ENCODE data around the gene MAP3K3. TPM values are rescaled to one million over a fixed set of nuclear protein-coding genes. Genes with fewer than 3 reads are reported as not detected.
A peak's percentile ranks its signal among the peaks of the same experiment; 100 is the strongest.

The MAP3K3 gene
- total RNA-seq, 1 donor: 51.0 TPM

DNA sequence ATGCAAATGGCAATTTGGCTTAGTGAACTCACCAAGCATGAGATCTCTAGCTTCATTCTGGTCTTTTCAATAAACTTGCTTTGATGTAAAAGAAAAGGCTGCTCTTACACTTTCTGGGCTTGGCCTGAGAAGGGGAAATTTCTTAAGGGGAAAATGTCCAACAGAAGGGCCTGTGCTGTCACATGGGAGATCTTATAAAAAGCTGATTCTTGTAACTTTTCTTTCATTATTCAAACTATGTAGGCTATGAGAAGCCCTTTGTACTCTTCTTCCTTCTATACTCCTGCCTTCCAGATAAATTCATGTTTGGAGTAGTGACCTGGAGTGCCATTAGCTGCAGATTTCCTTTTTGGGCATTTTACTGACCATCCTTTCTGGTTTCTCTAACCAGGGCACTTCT, 60.8 kb downstream of the MAP3K3 start:
- TF ChIP-seq, protein P1, sequence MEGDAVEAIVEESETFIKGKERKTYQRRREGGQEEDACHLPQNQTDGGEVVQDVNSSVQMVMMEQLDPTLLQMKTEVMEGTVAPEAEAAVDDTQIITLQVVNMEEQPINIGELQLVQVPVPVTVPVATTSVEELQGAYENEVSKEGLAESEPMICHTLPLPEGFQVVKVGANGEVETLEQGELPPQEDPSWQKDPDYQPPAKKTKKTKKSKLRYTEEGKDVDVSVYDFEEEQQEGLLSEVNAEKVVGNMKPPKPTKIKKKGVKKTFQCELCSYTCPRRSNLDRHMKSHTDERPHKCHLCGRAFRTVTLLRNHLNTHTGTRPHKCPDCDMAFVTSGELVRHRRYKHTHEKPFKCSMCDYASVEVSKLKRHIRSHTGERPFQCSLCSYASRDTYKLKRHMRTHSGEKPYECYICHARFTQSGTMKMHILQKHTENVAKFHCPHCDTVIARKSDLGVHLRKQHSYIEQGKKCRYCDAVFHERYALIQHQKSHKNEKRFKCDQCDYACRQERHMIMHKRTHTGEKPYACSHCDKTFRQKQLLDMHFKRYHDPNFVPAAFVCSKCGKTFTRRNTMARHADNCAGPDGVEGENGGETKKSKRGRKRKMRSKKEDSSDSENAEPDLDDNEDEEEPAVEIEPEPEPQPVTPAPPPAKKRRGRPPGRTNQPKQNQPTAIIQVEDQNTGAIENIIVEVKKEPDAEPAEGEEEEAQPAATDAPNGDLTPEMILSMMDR (IDR thresholded peaks at IDR 0.05; ENCODE audit: extremely low read depth, low read depth, low read length): no peak
- no peaks in the 10 kb centered on the region for H3K9me3 ChIP-seq (ENCODE audit: low read depth, low read length)
- H3K4me2 ChIP-seq (ENCODE audit: insufficient read depth, low read length): no peak overlapping the region

DNA sequence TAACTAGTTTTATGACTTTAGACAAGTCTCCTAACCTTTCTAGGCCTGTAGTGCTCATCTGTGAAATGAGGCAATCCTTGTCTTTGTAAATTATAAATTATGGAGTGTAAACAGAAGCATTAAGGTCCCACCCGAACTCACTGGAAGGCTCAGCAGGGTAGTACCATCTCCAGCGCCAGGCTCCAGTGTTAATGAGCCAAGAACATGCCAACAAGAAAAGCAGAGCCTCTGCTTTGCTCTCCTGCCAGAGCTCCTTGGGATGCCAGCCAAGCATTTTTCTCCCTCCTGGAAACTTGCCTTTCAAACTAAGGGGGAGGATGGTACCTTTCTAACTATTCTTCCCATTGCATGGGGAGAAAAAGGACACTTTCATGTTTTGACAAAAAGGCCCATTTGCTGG, 62.8 kb downstream of the MAP3K3 start:
- TF ChIP-seq, protein P1 (IDR thresholded peaks at IDR 0.05; ENCODE audit: extremely low read depth, low read depth, low read length): no peak
- Histone ChIP-seq H3K27me3 (ENCODE audit: insufficient read depth, low read length) (no peaks in the 10 kb centered on the region), H3K4me2 (ENCODE audit: insufficient read depth, low read length) (no peak overlapping the region), H3K4me1 (ENCODE audit: insufficient read depth, low read length) (no peaks in the 10 kb centered on the region), H3K27ac (ENCODE audit: low read depth, low read length) (no peak overlapping the region), H4K20me1 (ENCODE audit: insufficient read depth, low read length) (peaks cover 2% of the 10 kb centered on the region), H2AFZ (ENCODE audit: low read length) (no peak overlapping the region), H3K36me3 (ENCODE audit: insufficient read depth, low read length) (peaks cover 50% of the 10 kb centered on the region), H3K4me3 (ENCODE audit: insufficient read depth, low read length) (no peak overlapping the region), H3K79me2 (ENCODE audit: insufficient read depth, low read length) (no peaks in the 10 kb centered on the region), H3K9me3 (ENCODE audit: low read depth, low read length) (no peaks in the 10 kb centered on the region)
- peak; percentile 29 for DNase-seq (ENCODE audit: insufficient read length, low spot score, missing footprints)

More for the DNA sequence above, 60.8 kb downstream of the MAP3K3 start:
- peaks cover 37% of the 10 kb centered on the region for H3K36me3 ChIP-seq (ENCODE audit: insufficient read depth, low read length)
- no peaks in the 10 kb centered on the region for H3K4me1 ChIP-seq (ENCODE audit: insufficient read depth, low read length)
- H3K4me3 ChIP-seq (ENCODE audit: insufficient read depth, low read length): no peak overlapping the region
- DNase-seq (ENCODE audit: insufficient read length, low spot score, missing footprints): no peak
- H2AFZ ChIP-seq (ENCODE audit: low read length): no peak overlapping the region
- no peak overlapping the region for H3K27ac ChIP-seq (ENCODE audit: low read depth, low read length)
- H3K27me3 ChIP-seq (ENCODE audit: insufficient read depth, low read length): no peaks in the 10 kb centered on the region
- peaks cover 2% of the 10 kb centered on the region for H4K20me1 ChIP-seq (ENCODE audit: insufficient read depth, low read length)
- H3K79me2 ChIP-seq (ENCODE audit: insufficient read depth, low read length): no peaks in the 10 kb centered on the region

DNA sequence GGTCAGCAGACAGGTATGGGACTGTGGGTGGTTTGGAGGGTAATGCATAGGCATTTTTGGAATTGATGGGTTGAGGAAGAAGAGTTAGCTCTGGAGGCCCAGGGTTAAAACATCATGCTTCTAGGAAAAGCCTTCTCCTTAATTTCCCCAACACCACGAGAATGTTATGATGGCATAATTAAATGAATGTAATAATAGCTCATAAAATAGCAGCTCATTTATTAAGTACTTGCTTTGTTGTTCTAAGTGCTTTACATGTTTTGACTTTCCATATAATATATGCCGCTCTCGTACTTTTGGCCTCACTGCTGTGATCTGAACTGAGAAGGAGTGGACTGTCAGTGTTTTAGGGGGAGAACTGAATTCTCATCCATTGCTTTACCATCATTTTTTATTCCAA, 63.4 kb downstream of the MAP3K3 start:
- Histone ChIP-seq H4K20me1 (ENCODE audit: insufficient read depth, low read length) (peaks cover 2% of the 10 kb centered on the region), H3K27ac (ENCODE audit: low read depth, low read length) (no peak overlapping the region), H3K4me1 (ENCODE audit: insufficient read depth, low read length) (no peaks in the 10 kb centered on the region), H3K4me2 (ENCODE audit: insufficient read depth, low read length) (no peak overlapping the region), H3K27me3 (ENCODE audit: insufficient read depth, low read length) (no peaks in the 10 kb centered on the region), H3K4me3 (ENCODE audit: insufficient read depth, low read length) (no peak overlapping the region), H3K79me2 (ENCODE audit: insufficient read depth, low read length) (no peaks in the 10 kb centered on the region), H3K36me3 (ENCODE audit: insufficient read depth, low read length) (peaks cover 56% of the 10 kb centered on the region), H3K9me3 (ENCODE audit: low read depth, low read length) (no peaks in the 10 kb centered on the region), H2AFZ (ENCODE audit: low read length) (no peak overlapping the region)
- TF ChIP-seq, protein P1 (IDR thresholded peaks at IDR 0.05; ENCODE audit: extremely low read depth, low read depth, low read length): no peak
- peak; percentile 69 for DNase-seq (ENCODE audit: insufficient read length, low spot score, missing footprints)

DNA sequence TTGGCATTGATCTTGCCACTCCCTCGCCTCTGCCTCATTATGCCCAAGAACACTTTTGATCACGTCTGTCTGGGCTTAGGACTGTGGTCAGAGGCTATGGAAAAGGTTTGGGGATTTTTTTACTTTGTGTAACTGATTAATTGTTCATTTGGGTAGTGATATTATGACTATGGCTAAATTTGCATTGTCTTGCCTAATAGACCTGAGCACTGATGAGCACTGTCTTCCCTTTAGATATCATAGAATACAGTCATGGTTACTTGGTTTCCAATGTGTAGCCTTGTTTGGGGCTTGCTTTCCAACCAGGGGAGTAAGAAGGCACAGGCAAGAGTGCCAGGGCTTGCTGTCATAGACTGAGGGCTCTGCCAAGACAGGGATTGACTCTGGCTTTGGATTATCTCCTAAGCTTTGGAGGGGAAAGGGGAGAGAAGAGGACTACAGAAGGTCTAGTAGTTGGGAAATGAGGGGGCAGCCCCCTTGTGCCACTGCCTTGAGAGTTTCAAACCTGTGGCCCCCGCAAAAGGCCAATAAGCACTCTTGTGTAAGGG, 64.0 kb downstream of the MAP3K3 start:
- no peak overlapping the region for H3K4me2 ChIP-seq (ENCODE audit: insufficient read depth, low read length)
- peaks cover 2% of the 10 kb centered on the region for H4K20me1 ChIP-seq (ENCODE audit: insufficient read depth, low read length)
- TF ChIP-seq, protein P1 (IDR thresholded peaks at IDR 0.05; ENCODE audit: extremely low read depth, low read depth, low read length): no peak
- H3K9me3 ChIP-seq (ENCODE audit: low read depth, low read length): no peaks in the 10 kb centered on the region
- no peak overlapping the region for H3K27ac ChIP-seq (ENCODE audit: low read depth, low read length)
- no peaks in the 10 kb centered on the region for H3K4me1 ChIP-seq (ENCODE audit: insufficient read depth, low read length)
- no peaks in the 10 kb centered on the region for H3K27me3 ChIP-seq (ENCODE audit: insufficient read depth, low read length)
- no peak overlapping the region for H3K4me3 ChIP-seq (ENCODE audit: insufficient read depth, low read length)
- H2AFZ ChIP-seq (ENCODE audit: low read length): no peak overlapping the region
- peaks cover 61% of the 10 kb centered on the region for H3K36me3 ChIP-seq (ENCODE audit: insufficient read depth, low read length)
- peak; percentile 8 for DNase-seq (ENCODE audit: insufficient read length, low spot score, missing footprints)
- no peaks in the 10 kb centered on the region for H3K79me2 ChIP-seq (ENCODE audit: insufficient read depth, low read length)
